Natural killer cell treated with Interleukin-12 subunit alpha and Interleukin-12 subunit beta and Interleukin-15 and Interleukin-18, amount 100 ng/mL, for 72 hours (primary cell): ENCODE measurements around the gene ADAP1. TPM values are rescaled to one million over a fixed set of nuclear protein-coding genes. Genes with fewer than 3 reads are reported as not detected.

Experiments used
- ATAC-seq, 2 donors: fragments of 150-1000 bp; cut with Tn5 transposase in 1 of 2; sonication (Bioruptor Pico), chemical (Tn5 transposase) in 1 of 2; 2 replicates each; pipeline ENCODE4 v1.10.0; 2021
- DNase-seq: peaks from one replicate; pipeline ENCODE4 v3.0.0; 2022; ENCODE audit warnings: low spot score
- H3K27ac Mint-ChIP-seq, 2 donors: 1 replicate in 1 of 2; 2 replicates in 1 of 2; pipeline ENCODE4 v1.8.0; 2022; ENCODE audit warnings: mixed read lengths in 2 of 2, mild to moderate bottlenecking in 1 of 2, moderate library complexity in 1 of 2
- H3K27me3 Mint-ChIP-seq, 2 donors: 1 replicate in 1 of 2; 2 replicates in 1 of 2; pipeline ENCODE4 v1.8.0; 2022; ENCODE audit warnings: mixed read lengths in 2 of 2
- H3K36me3 Mint-ChIP-seq: one replicate; pipeline ENCODE4 v1.8.0; 2022; ENCODE audit warnings: mixed read lengths
- H3K4me1 Mint-ChIP-seq, 2 donors: 1 replicate in 1 of 2; 2 replicates in 1 of 2; pipeline ENCODE4 v1.8.0; 2022; ENCODE audit warnings: low read depth in 2 of 2, mixed read lengths in 2 of 2, mild to moderate bottlenecking in 1 of 2
- H3K4me3 Mint-ChIP-seq: one replicate; pipeline ENCODE4 v1.8.0; 2022; ENCODE audit warnings: mixed read lengths
- H3K9me3 Mint-ChIP-seq: 2 replicates; pipeline ENCODE4 v1.8.0; 2022; ENCODE audit warnings: mixed read lengths
- total RNA-seq, 2 donors: library from RNA; stranded (reverse); gene quantifications; one replicate each; pipeline ENCODE4 v1.2.3, GENCODE V29; 2022

Gene ADAP1
- total RNA-seq, 2 donors from 2014 or later, result 70.6 to 161 TPM

DNA sequence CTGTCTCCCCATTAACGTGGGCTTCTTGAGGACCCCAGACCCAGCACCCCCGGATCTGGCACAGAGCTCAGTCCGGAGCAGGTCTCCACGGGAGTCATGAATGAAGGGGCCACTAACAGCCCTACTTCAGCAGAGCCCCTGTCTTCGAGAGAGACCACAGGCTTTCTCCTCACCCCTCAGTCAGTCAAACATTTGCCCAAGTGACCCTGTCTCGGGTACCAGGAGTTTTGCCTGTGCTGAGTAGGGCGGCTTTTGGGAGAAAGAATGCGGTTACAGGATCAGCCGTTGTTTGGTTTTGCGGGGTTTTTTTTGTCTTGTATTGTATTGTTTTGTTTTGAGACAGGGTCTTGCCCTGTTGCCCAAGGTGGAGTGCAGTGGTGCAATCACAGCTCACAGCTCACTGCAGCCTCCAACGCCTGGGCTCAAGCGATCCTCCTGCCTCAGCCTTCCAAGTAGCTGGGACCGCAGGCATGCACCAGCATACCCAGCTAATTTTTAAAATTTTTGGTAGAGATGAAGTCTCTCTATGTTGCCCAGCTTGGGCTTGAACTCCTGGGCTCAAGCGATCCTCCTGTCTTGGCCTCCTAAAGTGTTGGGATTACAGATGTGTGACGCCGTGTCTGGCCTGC, 16.5 kb downstream of the ADAP1 start:
- Mint-ChIP-seq H3K4me1 (peaks cover 43 to 45% of the 10 kb centered on the region in 2 donors), H3K4me3 (peak overlapping the region; percentile 36), H3K27ac (peak overlapping the region; percentile 56 to 81), H3K36me3 (peaks cover 22% of the 10 kb centered on the region), H3K27me3 (no peaks in the 10 kb centered on the region), H3K9me3 (peaks cover 9% of the 10 kb centered on the region)
- ATAC-seq (no peak), DNase-seq (peak; percentile 58)

DNA sequence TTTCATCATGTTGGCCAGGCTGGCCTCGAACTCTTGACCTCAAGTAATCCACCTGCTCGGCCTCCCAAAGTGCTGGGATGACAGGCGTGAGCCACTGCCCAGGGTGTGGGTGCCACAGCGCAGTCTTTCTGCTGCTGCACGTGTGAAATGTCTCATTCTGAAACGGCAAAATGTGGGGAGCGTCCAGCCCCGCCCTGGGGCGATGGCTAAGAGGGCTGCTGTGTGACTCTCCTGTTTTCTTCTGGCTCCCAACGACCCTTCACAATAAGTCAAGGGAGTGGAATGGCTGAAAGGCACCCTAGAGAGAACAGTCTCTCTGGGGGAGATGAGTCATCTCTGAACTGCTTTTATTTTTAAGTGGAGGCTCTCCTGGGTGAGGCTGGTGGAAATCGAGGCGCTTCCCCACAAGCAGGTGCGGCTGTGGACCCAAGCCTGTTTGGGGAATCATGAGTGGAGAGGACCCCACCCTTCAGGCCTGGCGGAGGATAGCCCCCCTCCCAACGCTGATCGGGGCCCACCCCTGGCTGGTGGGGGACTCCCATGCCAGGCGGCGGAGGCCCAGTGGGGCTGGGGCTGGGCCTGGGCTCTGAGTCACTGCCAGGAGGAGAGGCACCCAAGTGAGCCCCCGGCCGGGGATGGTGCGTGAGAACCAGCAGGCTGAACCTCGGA, 18.0 kb downstream of the ADAP1 start:
- peak; percentile 76 for DNase-seq
- Mint-ChIP-seq H3K36me3 (peaks cover 19% of the 10 kb centered on the region), H3K4me3 (peak overlapping the region; percentile 58), H3K27ac (peak overlapping the region; percentile 75 to 90), H3K4me1 (peaks cover 39 to 44% of the 10 kb centered on the region in 2 donors), H3K27me3 (no peaks in the 10 kb centered on the region), H3K9me3 (peaks cover 3% of the 10 kb centered on the region)
- ATAC-seq, result peak; percentile 72 to 86

DNA sequence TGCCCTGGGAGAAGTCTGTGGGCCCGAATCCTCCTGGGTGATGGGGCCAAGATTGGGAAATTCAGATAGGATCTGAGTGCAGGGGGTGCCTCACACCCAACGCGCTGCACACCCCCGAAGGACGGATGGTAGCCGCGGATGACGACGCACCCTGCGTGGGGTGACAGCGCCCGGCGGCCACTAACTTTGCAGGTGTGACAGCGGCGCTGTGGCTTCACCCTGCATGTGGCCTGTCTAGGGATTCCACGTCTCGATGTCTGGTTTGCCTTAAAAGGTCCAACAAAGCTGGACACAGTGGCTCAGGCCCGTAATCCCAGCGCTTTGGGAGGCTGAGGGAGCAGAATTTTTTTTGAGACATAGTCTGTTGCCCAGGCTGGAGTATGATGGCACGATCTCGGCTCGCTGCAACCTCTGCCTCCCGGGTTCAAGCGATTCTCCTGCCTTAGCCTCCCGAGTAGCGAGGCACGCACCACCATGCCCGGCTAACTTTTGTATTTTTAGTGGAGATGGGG, 18.6 kb downstream of the ADAP1 start:
- ATAC-seq, result no peak
- Mint-ChIP-seq H3K27me3 (no peaks in the 10 kb centered on the region), H3K4me3 (peak overlapping the region; percentile 58), H3K27ac (peak overlapping the region; percentile 75 to 90), H3K4me1 (peaks cover 39 to 45% of the 10 kb centered on the region in 2 donors), H3K9me3 (peaks cover under 1% of the 10 kb centered on the region), H3K36me3 (peaks cover 13% of the 10 kb centered on the region)
- DNase-seq, result peak; percentile 41

DNA sequence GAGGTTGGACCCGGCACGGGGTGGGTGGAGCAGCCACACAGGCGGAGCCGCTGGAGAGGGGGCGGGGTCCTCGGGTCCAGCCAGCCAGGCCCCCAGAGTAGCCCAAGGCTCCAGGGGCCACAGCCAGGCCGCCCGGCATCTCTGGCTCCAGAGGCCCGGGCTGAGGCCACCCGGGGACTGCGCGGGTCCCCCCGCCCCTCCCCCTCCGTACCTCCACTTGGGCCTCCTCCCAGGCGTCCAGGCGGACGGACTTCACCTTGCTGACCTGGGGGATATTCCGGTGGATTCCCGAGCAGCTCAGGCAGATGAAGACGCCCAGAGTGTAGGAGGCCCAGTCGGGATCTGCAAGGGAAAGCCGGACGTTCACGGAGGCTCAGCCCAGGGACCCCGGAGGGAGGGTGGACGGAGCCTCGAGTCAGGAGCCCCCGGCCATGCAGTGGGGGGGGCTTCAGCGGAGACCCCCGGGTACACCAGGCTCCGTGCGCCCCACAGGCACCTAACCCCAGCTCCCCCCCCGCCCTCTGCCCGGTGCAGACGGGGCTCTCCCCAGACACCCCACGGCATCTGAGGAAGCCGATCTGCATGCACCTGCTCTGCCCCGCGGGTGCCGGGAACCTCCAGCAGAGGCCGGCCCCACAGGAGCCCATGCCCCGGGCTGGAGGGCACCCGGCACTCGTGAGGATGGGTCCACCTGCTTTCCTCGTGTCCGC, 19.2 kb downstream of the ADAP1 start:
- Mint-ChIP-seq H3K36me3 (peaks cover 7% of the 10 kb centered on the region), H3K4me3 (no peak overlapping the region), H3K4me1 (peaks cover 38 to 43% of the 10 kb centered on the region in 2 donors), H3K9me3 (no peaks in the 10 kb centered on the region), H3K27ac (no peak overlapping the region), H3K27me3 (no peaks in the 10 kb centered on the region)
- DNase-seq (peak; percentile 60), ATAC-seq (no peak)

DNA sequence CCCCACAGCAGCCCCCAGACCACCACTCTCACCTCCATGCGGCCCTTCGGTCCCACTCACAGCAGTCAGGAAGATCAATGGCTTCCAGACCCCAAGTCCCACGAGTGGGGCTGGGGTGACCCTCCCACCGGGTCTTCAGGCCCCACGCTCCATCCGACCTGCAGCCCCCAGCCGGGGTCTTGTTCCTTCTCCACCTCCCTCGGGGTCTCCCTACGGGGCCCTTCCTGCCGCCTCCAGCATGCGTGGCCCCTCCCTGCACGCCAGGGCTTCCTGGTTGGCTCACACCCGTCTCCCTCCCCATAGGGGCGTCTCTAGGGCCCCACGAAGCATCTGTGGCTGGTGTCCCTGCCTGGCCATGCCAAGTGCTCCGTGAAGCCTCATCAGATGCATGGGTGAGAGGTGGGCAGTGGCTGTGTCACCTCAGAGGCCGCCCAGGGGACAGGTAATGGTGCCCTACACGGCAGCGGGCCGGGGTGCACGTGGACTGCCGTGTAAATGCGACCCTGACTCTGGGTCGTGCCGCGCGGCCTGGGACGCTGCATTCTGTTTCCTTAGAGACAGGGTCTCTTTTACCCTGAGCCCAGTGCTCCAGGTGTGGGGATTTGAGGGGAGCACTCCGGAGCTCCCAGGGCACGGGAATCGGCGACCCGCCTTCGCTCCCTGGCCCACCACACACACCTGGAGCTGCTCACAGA, 19.9 kb downstream of the ADAP1 start:
- peaks cover under 1% of the 10 kb centered on the region for H3K36me3 Mint-ChIP-seq
- no peaks in the 10 kb centered on the region for H3K9me3 Mint-ChIP-seq
- DNase-seq, result peak; percentile 54
- H3K27ac Mint-ChIP-seq, result no peak overlapping the region
- no peak overlapping the region for H3K4me3 Mint-ChIP-seq
- H3K27me3 Mint-ChIP-seq, result no peaks in the 10 kb centered on the region
- no peak for ATAC-seq
- H3K4me1 Mint-ChIP-seq, result peaks cover 38 to 43% of the 10 kb centered on the region in 2 donors

DNA sequence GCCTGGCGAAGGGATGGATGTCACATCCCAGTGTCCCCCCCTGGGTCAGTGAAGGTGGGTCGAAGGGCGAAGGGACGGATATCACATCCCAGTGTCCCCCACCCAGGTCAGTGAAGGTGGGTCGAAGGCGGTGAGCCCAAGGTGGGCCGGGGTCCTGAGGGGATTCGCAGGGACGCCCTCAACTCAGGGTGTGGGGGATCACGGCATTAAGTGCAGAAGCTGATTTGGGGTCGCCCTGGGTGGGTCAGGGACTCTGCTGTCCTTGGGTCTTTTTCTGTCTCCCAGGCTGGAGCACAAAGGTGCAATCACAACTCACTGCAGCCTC, 21.9 kb downstream of the ADAP1 start:
- Mint-ChIP-seq H3K4me3 (no peak overlapping the region), H3K27ac (peak overlapping the region in 1 of 2 donors; percentile 61), H3K27me3 (no peaks in the 10 kb centered on the region), H3K36me3 (no peaks in the 10 kb centered on the region), H3K4me1 (peaks cover 46 to 47% of the 10 kb centered on the region in 2 donors), H3K9me3 (no peaks in the 10 kb centered on the region)
- ATAC-seq (no peak), DNase-seq (no peak)

DNA sequence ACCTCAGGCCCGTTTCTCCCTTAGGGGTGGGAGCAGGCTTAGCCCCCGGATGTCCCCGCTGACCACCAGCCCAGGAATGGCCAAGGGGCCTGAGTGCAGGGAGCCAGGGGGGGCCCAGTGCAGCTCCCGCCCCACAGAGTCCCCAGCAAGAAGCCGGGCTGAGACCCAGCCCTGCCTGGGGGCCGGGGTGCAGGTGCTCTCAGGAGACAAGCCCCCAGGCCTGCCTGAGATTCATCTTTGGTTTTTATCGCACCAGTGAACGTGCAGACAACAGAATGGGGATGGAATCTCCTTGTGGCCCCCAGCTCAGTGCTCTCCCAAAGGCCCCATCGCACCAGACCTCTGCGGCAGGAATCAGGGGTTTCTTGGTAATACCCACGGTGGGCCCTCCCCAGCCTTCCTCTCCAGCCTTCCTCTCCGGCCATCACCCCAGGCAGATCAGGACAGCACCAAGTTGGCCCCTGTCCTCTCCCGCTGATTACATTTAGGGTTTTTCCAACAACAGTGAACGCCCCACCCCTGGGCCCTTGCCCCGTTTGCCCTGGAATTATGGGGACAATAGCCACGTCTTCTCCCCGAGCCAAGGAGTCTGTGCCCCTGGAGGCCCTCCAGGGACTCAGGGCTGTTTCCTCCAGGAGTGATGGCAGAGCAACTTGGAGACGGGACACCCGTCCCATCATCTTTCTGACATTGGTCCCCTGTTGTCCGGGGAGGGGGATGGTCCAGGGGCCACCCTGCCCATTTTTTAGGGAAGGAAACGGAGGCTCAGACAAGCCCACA, 22.4 kb downstream of the ADAP1 start:
- H3K36me3 Mint-ChIP-seq, result no peaks in the 10 kb centered on the region
- DNase-seq, result peak; percentile 59
- peak overlapping the region in 1 of 2 donors; percentile 93 for H3K27ac Mint-ChIP-seq
- ATAC-seq, result no peak
- H3K4me3 Mint-ChIP-seq, result no peak overlapping the region
- no peaks in the 10 kb centered on the region for H3K9me3 Mint-ChIP-seq
- H3K27me3 Mint-ChIP-seq, result no peaks in the 10 kb centered on the region
- peaks cover 51 to 52% of the 10 kb centered on the region in 2 donors for H3K4me1 Mint-ChIP-seq

DNA sequence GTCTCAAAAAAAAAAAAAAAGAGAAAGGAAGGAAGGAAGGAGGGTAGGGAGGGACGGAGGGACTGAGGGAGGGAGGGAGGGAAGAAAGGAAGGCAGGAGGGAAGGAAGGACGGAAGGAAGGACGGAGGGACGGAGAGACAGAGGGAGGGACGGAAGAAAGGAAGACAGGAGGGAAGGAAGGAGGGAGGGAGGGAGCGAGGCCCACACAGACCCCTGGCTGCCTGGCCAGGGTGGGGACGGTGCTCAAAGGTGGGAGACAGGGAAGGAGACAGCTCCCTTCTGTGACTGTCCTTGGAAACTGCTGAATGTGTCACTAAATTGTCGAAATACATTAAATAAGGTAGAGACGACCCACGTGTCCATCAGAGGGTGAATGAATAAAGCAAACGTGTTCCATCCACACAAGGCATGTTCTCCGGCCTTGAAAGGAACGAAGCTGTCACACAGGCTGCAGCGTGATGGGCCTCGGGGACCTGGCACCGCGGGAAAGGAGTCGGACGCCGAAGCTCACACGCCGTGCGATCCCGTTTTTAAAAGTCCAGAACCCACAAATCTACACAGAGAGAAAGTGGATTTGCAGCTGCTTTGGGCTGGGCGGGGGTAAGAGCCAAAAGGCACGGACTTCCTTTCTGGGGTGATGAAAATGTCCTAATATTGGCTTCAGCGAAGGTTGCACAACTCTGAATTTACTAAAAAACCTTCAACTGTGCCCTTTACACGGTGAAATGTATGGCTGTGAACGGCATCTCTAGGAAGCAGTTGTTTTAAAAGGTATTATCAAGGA, 23.3 kb downstream of the ADAP1 start:
- DNase-seq (peak; percentile 60), ATAC-seq (no peak)
- Mint-ChIP-seq H3K9me3 (no peaks in the 10 kb centered on the region), H3K4me1 (peaks cover 48 to 50% of the 10 kb centered on the region in 2 donors), H3K4me3 (peak overlapping the region; percentile 20), H3K27me3 (no peaks in the 10 kb centered on the region), H3K36me3 (no peaks in the 10 kb centered on the region), H3K27ac (peak overlapping the region; percentile 77 to 93)

DNA sequence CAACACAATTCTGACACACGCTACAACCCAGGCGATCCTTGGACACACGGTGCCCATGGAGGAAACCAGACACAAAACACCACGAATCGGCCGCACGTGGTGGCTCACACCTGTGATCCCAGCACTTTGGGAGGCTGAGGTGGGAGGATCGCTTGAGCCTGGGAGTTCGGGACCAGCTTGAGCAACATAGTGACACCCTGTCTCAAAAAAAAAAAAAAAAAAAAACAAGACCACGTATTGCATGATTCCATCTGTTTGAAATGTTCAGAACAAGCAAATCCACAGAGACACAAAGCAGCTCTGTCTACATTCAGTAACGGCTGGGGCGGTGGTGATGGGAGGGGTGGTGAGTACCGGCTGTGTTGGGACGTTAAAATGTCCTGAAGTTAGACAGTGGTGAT, 25.2 kb downstream of the ADAP1 start:
- ATAC-seq, result no peak
- peak; percentile 20 for DNase-seq

DNA sequence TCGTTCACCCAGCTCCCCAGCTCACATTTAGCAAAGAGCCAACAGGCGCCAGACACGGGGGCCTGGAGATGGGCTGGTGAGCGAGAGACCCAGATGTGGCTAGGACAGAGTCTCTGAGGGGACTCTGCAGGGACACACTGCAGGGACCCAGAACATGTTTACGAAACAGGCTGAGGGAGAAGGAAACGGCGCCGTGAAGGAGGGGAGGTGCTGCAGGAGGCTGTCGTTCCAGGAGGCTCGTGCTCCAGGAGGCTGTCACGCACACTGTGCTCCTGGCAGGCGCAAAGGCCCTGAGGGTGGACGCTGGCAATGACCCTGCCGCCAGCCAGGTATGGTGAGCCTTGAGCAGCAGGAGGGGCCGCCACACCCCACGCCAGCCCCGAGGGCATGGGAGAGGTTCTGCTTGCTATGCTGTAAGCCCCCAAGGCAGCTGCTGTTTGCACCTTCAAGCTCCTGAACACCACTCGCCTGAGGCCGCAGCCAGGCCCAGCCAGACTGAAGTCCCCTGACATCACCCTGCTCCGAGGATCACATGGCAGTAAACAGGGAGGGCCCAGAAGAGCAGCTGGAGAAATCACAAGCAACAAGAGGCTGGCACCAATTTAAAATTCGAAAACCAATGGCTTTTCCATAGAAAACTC, 27.3 kb downstream of the ADAP1 start:
- peaks cover 48 to 63% of the 10 kb centered on the region in 2 donors for H3K4me1 Mint-ChIP-seq
- H3K9me3 Mint-ChIP-seq, result no peaks in the 10 kb centered on the region
- no peaks in the 10 kb centered on the region for H3K36me3 Mint-ChIP-seq
- no peak for ATAC-seq
- no peaks in the 10 kb centered on the region for H3K27me3 Mint-ChIP-seq
- peak; percentile 41 for DNase-seq
- peak overlapping the region; percentile 15 for H3K4me3 Mint-ChIP-seq
- H3K27ac Mint-ChIP-seq, result peak overlapping the region; percentile 39 to 47

More for the DNA sequence above, 25.2 kb downstream of the ADAP1 start:
- no peaks in the 10 kb centered on the region for H3K36me3 Mint-ChIP-seq
- H3K27ac Mint-ChIP-seq, result peak overlapping the region; percentile 77 to 93
- H3K4me3 Mint-ChIP-seq, result peak overlapping the region; percentile 54
- H3K27me3 Mint-ChIP-seq, result no peaks in the 10 kb centered on the region
- peaks cover 48 to 54% of the 10 kb centered on the region in 2 donors for H3K4me1 Mint-ChIP-seq
- H3K9me3 Mint-ChIP-seq, result no peaks in the 10 kb centered on the region

DNA sequence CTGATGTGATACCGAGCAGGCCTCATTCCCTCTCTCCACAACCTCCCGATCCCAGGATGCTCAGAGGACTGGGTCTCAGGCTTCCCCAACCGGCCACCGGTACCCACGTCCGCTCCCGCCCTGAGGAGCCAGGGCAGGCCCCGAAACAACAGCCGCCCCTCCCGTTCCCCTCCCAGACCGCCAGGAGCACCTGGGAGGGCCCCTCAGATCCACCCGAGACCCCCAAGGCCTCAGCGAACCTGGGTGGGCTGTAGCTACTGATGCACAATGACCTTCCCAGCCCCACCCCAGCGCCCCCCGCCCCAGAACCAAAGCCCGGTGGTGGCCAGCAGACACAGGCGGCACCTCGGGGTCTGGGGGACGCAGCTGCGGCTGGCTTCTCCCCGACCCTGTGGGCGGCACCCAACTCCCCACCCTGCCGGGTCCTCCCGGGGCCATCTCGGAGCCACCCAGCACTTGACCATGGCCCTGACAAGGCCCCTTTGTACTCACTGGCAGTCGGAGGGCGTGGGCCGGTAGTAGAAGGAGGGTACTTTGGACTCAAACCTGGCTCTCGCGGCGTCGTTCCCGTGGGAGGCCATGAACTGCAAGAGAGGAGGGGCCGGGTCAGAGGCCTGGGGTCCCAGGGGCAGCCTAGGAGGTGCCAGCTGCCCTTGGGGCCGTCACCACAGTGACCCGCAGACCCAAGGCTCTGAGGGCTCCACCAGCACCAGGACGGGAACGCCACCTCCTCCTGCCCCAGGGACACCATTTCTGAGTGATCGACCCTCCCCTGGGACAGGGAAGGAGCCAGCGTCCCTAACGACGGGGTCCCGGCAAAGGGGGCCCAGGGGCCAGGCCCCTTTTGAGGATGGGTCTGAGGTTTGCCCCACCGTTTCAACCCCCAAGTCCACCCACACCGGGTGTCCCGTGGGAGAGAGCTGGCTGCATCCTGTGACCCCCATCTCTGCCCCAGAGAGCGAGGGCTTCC, 28.1 kb downstream of the ADAP1 start:
- H3K4me1 Mint-ChIP-seq, result peaks cover 46 to 61% of the 10 kb centered on the region in 2 donors
- DNase-seq (peak; percentile 60), ATAC-seq (no peak)
- peak overlapping the region; percentile 66 for H3K4me3 Mint-ChIP-seq
- H3K27ac Mint-ChIP-seq, result peak overlapping the region; percentile 51 to 67
- H3K27me3 Mint-ChIP-seq, result no peaks in the 10 kb centered on the region
- H3K9me3 Mint-ChIP-seq, result no peaks in the 10 kb centered on the region
- no peaks in the 10 kb centered on the region for H3K36me3 Mint-ChIP-seq
